SK-MEL-5 (cell line): ENCODE data around the gene LCN15. TPM values are rescaled to one million over a fixed set of nuclear protein-coding genes. Genes with fewer than 3 reads are reported as not detected.
"Not testable (repeated sequence)": the region's sequence is repeated elsewhere in the genome, so short reads cannot be mapped to it uniquely, and the experiment has no call there.

ENCODE experiments used
- DNase-seq: peaks from one replicate; pipeline ENCODE4 v3.0.0-alpha.2; 2016; ENCODE audit warnings: low read depth, low spot score
- in situ Hi-C: cut with HindIII; loops from 2 replicates; pipeline ENCODE4 v1.10.0; 2016; ENCODE audit warnings: low sequenced_read_pairs, high pct_unique_total_duplicates, low pct_unique_long_range_greater_than_20kb
- total RNA-seq: library from RNA; depleted of rRNA; stranded (reverse); fragments of >200 nt; shearing (Covaris generic); gene quantifications from 2 replicates; pipeline ENCODE4 v1.2.3, GENCODE V29; 2014

LCN15 gene
- total RNA-seq, 1 experiment from 2014 or later = 0.05 TPM

DNA sequence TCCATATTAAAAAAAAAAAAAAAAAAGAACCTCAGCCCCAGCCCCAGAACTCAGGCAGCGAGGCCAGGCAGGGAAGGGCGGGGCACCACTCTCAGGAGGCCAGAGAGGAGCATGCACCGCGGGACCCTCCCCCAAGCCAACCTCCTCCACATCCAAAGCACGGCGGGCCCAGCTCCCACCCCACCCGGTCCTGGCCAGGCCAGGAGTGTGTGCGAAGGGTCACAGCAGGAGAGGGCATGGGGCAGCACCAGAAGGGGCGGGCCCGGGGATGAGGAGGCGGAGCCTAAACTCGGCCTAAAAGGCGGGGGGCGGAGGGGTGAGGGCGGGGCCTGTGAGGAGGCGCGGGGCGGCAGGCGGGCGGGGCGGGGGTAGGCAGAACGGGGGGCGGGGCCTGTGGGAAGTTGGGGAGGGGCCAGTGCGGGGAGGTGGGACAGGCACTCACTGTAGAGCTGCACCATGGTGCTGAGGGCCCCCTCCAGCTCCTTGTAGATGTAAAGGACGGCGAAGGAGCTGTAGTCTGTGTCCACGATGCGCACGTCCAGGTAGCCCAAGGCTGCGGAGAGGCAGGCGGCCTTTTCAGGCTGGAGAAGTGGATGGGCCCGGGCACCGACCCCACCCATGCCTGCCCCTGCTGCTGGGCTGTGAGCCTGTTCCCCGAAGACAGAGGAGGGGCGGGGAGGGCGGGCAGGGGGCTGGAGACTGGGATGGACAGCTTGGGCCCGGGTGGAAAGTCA lies 1.2 kb downstream of the LCN15 start:
- DNase-seq = peak; percentile 66
- in situ Hi-C loops = no loop called here

DNA sequence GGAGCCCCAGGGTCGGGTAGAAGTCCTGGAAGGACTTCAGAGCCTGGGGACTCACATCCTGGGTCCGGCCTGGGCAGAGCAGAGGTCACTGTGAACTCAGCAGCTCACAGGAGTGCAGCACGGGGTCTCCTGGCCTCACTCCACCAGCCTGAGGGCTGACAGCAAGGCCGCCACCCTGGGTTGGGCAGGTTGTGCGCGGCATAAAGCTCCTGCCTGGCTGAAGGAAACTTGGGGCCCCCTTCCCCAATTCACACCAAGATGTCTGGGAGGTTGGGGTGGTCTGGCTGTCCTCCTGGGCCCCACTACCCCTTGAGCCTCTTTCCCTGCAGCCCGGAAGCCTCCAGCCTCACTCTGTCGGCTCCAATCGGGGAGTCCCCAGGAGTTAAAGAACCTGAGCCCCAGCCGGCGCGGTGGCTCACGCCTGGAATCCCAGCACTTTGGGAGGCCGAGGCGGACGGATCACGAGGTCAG lies 2.1 kb downstream of the LCN15 start:
- in situ Hi-C loops = no loop called here

DNA sequence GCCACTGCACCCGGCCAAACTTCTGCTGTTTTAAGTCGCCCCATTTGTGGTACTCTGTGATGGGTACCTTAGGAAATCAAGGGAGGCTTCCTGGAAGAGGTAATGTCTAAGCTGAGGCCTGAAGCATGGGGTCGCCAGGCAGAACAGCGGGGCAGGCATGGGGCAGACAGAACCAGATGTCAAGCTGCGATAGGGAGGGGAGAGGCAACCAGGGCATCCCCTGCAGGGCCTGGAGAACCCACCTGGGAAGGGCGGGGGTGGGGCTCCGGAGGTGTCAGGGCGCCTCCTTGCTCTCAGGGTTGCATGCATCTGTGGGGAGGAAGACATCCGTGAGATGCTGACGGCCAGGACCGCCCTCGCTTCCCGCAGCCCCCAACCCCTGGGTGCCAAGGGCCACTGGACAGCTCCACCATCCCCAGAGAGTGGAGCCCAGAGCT lies 2.8 kb downstream of the LCN15 start:
- in situ Hi-C loops = no loop called here
- DNase-seq = no peak

More for the DNA sequence above, 2.1 kb downstream of the LCN15 start:
- no peak for DNase-seq

DNA sequence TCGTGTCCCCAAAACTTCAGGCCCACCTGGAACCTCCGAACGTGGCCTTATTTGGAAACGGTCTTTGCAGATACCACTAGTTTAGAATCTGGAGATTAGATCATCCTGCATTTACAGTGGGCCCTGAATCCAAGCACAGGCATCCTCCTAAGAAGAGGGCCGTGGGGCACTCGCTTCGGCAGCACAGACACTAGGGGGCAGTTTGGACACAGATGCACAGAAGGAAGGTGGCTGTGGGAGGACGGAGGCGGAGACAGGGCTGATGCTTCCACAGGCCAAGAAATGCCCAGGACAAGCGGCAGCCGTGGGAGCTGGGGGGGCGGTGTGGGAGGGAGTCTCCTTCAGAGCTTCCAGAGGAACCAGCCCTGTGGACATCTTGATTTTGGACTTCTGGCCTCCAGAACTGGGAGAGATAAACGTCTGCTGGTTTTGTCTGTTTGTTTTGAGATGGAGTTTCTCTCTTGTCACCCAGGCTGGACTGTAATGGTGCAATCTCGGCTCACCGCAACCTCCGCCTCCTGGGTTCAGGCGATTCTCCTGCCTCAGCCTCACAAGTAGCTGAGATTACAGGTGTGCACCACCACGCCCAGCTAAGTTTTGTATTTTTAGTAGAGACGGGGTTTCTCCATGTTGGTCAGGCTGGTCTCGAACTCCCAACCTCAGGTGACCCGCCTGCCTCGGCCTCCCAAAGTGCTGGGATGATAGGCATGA lies 3.3 kb downstream of the LCN15 start:
- DNase-seq = peak; percentile 84
- in situ Hi-C loops = not testable (repeated sequence)

DNA sequence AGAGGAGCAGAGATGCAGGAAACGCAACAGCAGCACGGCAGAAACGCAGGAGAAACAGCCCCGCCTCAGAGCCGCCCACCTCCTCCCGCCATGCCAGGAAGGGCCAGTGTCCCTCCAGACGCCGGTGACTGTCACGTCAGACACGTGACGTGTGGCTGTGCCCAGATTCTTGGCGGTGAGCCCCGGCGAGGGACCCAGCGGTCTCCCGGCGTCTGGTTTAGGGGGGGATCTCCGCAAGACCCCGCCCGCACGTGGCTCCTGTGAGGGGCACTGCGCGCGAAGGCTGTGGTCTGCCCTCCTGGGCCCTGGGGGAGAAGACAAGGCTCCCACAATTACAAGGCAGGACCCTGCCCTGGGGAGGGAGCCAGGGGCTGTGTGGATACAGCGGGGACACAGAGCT lies 3.9 kb downstream of the LCN15 start:
- in situ Hi-C loops = no loop called here

DNA sequence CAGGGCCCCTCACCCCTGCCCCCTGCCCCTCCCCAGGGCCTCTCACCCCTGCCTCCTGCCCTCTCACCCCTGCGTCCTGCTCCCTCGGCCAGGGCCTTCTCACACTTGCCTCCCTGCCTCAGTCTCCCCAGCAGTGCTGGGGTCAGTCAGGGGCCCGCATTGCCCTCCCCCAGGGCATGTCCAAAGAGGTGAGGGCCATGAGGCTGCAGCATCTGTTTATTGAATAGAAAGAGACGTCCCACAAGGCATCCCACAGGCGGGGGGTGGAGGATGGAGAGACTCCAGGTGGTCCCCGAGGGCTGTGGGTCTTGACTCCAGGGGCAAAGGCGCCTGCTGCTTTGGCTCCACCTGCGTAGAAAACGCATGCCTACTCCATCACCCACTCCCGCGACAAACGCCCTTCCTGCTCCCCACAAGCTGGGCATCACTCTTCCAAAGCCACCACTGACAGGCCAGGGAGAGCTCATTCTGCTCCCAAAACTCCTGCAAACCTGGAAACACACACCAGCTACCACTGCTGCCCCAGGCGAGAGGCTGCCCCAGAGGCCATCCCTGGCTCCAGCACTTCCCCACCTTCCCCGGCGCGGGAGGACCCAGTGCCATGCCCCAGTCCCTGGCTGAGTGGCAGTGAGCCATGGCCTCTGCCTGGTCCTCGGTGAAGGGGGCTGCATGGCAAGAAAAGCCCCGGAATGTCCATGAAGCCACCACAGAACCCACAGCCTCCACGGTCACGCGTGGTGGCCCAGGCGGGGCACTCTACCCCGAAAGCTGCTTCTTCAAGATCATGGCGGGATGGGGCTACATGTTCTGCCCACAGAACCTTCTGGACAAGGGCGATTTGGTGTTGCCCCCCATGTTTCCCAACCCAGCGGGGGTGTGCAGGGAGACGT lies 4.6 kb downstream of the LCN15 start:
- in situ Hi-C loops = no loop called here
- DNase-seq = no peak

More for the DNA sequence above, 3.9 kb downstream of the LCN15 start:
- no peak for DNase-seq

DNA sequence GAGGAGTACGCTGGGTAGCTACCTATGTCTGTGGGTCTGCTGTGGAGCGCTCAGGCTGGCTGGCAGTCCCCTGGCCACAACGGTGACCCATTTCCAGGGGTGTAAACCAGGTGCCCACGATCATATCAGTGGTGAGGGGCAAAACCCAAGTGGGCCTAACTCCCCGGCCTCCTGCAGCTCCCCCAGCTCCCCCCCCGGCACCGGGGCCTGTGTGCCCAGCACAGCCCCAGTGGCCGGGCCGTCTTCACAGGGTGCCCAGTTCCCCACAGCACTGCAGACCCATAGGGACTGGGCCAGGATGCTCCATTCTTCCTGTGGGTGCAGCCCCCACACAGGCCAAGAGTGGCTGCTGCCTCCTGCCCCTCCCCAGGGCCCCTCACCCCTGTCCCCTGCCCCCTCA lies 5.3 kb downstream of the LCN15 start:
- no peak for DNase-seq
- in situ Hi-C loops = no loop called here

DNA sequence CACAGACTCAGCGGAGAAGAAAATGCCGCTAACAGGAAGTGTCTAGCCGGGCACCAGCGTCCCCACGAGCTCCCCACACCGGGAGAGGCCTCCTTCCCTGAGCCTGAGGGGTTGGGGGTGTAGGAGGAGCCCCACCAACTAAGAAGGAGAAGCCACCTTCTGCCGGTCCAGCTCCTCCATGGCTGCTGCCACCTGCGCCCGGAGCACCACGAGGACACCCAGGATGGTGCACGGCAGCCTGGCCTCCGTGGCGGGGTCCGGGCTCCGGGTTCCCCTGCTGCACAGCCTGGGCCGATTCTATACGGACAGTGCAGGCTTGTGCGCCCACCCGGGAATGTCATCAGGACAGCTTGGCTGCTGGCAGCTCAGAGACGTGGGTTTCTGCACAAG lies 6.6 kb downstream of the LCN15 start:
- in situ Hi-C loops = no loop called here
- no peak for DNase-seq

DNA sequence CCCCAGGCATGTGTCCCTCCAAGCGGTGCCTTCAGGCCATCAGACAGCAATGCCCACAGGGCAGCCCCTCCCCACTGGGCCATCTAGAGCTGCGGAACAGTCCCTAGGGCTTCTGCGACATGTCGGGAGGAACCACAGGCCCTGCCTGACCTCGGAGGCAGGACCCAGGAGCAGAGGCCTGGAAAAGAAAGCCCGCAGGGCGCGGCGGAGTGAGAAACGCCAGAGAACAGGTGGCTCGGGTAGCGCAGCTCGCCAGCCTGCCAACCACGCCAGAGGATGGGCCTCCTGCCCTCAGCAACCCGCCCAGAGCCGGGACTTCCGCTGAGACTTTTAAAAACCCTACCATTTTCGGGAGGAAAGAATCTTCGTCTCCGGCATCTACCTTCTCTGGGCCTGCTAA lies 7.0 kb downstream of the LCN15 start:
- no peak for DNase-seq
- in situ Hi-C loops = no loop called here

DNA sequence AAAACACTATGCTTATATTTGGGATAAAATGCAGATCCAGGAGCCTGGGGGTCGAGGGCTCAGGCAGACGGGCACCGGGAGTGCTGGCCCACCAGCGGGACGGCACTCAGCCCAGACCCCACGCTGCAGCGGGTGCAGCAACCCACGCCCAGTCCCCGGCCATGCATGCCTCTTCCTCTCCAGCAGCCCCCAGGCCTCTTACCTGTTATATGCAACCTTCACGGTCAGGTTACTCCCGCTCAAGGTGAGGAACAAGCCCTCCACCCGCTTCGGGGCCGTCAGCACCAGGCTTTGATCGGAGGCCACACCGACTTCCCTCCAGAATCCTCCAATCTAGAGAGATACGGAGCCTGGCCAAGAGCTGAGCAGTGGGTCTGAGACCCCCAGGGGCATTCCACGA lies 7.5 kb downstream of the LCN15 start:
- in situ Hi-C loops = no loop called here
- no peak for DNase-seq

DNA sequence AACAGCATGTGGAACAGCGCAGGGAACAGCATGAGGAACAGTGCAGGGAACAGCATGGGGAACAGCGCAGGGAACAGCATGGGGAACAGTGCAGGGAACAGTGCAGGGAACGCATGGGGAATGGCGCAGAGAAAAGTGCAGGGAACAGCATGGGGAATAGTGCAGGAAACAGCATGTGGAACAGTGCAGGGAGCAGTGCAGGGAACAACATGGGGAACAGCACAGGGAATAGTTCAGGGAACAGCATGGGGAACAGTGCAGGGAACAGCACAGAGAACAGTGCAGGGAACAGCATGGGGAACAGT lies 8.2 kb downstream of the LCN15 start:
- in situ Hi-C loops = no loop called here

DNA sequence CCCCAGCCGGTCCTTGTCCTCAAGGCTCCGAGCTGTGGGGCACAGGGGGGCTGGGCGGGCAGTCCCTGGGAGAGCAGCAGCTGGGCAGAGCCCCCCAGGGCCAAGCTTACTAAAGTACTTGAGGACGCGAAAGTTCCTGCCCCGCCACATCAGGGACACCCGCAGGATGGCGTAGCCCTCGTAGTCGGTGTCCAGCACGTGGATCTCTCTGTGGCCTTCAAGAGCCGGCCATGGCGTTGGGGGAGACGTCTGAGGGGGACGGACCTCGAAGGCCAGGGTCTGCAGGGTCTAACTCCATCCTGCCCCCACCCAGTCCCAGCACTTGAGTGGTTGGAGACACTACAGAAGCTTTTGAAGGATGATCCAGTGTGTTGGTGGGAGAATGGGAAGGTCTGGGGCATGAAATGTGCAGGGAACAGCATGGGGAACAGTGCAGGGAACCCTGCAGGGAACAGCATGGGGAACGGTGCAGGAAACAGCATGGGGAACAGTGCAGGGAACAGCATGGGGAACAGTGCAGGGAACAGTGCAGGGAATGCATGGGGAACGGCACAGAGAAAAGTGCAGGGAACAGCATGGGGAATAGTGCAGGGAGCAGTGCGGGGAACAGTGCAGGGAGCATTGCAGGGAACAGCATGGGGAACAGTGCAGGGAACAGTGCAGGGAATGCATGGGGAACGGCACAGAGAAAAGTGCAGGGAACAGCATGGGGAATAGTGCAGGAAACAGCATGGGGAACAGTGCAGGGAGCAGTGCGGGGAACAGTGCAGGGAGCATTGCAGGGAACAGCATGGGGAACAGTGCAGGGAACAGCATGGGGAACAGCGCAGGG lies 8.8 kb downstream of the LCN15 start:
- in situ Hi-C loops, DNase-seq: not testable (repeated sequence)

More for the DNA sequence above, 8.2 kb downstream of the LCN15 start:
- DNase-seq = no peak

DNA sequence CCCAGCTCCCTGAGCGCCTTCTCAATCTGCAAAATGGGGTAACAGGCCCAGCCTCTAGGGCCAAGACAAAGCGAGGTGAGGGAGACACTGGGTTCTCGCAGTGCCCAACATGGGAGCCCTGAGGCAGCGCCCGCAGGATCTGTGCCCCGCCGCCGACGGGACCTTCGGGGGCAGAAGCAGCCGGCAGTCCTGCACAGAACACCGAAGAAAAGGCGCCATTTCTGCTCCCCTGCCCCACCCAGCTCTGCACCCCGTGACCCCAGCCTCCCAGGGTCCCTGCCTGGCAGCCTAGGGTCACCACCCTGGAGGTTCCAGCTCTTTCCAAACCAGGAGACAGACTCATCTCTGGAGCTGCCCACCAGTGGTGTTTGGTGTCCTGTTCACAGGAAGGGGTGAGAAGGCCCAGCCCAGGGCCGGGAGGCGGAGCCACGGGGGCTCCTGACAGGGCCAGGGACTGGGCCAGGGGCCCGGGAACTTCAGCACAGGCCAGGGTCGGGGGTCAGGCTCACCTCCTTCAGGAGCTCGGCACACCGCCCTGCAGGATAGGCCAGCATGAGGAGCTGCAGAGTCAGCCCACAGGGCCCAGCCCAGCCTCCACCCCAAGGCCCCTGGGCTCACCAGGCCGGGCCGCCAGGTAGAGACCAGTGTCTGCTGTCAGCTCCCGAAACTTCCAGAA lies 9.6 kb downstream of the LCN15 start:
- DNase-seq = no peak
- in situ Hi-C loops = no loop called here

DNA sequence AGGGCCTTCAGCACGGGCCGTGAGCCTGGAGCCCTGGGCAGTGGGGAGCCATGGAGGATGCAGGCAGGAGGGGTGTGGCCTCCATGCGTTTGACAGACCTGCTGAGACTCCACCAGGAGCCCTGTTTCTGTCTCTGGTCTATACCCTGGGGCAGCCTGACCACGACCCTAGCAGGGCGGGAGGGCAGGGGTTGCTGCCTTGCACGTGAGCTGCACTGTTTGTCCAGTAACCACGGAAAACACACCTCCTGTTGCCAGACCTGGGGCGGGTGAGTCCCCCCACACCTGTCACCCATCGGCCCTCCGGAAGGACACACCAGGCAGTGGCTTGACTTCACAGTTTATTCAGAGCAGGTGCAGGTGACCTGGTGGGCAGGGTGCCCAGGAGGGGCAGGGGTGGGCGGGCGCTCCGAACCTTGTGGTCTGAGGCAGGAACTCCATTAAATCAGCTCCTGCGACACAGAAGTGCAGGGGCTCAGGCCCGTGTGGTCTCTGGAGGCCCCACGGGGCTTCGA lies 10.2 kb downstream of the LCN15 start:
- in situ Hi-C loops = no loop called here
- no peak for DNase-seq

DNA sequence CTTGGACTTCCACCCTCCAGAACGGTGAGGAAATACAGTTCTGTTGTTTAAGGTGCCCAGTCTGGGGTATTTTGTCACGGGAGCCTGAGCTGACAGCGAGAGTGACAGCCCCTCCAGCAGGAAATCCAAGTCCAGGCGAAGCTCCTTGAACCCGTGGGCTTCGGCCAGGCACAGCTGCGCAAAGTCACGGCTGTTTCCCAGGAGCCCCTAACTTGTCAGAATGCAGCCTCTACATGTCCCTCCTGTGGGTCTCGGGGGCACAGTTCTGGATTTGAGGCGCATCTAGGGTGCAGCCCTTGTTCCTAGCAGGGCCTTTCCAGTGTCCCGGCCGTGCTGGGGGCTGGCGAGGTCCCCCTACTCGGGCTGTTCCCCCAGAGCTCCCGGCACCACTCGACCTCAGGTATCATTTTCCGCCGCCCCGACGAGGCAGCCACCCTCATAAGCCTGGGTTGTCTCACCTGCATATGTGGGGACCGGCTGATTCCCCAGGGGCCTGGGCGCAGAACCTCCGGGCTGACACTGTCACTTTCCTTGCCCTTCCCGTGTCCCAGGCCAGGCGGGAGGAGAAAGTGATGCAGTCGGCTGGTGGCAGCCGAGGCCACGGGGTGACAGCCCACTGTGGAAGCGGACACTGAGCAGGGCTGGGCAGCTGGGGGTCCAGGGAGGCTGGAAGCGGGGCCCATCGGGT lies 10.8 kb downstream of the LCN15 start:
- in situ Hi-C loops = no loop called here
- no peak for DNase-seq

DNA sequence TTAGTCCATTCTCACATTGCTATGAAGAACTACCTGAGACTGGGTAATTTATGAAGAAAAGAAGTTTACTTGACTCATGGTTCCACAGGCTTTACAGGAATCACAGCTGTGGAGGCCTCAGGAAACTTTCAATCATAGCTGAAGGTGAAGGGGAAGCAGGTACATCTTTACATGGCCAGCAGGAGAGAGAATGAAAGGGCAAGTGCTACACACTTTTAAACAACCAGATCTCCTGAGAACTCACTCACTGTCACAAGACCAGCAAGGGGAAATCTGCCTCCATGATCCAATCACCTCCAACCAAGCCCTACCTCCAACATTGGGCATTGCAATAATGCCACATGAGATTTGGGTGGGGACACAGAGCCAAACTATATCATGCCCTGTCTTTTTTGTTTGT lies 12.5 kb downstream of the LCN15 start:
- in situ Hi-C loops = no loop called here
- DNase-seq = no peak
